ENCODE measurements around the gene PGLYRP1. TPM values are rescaled to one million over a fixed set of nuclear protein-coding genes. Genes with fewer than 3 reads are reported as not detected.

Gene PGLYRP1
- total and polyA plus RNA-seq, 2 of the 13 experiments (the other 11 are each of a cell fraction or from before 2014, with no cell fraction given) = not detected

GRCh38 chr19:46018729-46019251, 4.1 kb downstream of the PGLYRP1 start:
- no TSS peak for BruUV-seq (replicated peaks)
- Histone ChIP-seq H2AFZ (ENCODE audit: low read length) (no peak overlapping the region), H3K4me1 (ENCODE audit: insufficient read depth, low read length) (no peaks in the 10 kb centered on the region), H3K9me3 (ENCODE audit: low read length) (no peaks in the 10 kb centered on the region), H3K36me3 (replicated peaks in 1 of 2; ENCODE audit: control insufficient read depth in 1 of 2, insufficient read depth in 2 of 2, low read length in 2 of 2) (no peaks in the 10 kb centered on the region), H3K4me2 (ENCODE audit: low read depth, low read length) (no peak overlapping the region), H3K27ac (ENCODE audit: extremely low read length, insufficient read depth, low read length) (no peak overlapping the region), H3K79me2 (ENCODE audit: insufficient read depth, low read length) (no peaks in the 10 kb centered on the region), H3K27me3 (ENCODE audit: control insufficient read depth in 1 of 2, insufficient read depth in 2 of 2, low read length in 2 of 2) (no peaks in the 10 kb centered on the region), H3K4me3 (replicated peaks in 1 of 3; ENCODE audit: insufficient read depth in 1 of 3, low read depth in 2 of 3, low read length in 3 of 3) (no peak overlapping the region), H3K9ac (ENCODE audit: insufficient read depth, low read depth, low read length) (no peak overlapping the region), H4K20me1 (ENCODE audit: insufficient read depth, low read length) (no peaks in the 10 kb centered on the region)
- ChIA-PET POLR2A (interaction anchor here (0.5 kb wide), 1 partner anchor 103 kb away, joined by 3 read pairs; no protein-coding TSS in a partner anchor), CTCF (ENCODE audit: low intra/inter-chr PET ratio, low total read pairs) (no interaction called here)
- ATAC-seq = no peak
- intact Hi-C loops (cut with micrococcal nuclease; ENCODE audit: unreplicated experiment) (no loop called here), in situ Hi-C loops (cut with HindIII; ENCODE audit: extremely low pct_ligation_motif_present, low pct_unique_long_range_greater_than_20kb) (loop anchor here (10.0 kb wide), 1 partner anchor 204 kb away; the partner anchor contains the start of gene RSPH6A)
- no peak for FAIRE-seq
- WGBS (ENCODE audit: low lambda C conversion rate) = 92% methylated on average over 7 of the region's 10 CpGs
- no peak for DNase-seq (ENCODE audit: low spot score)
- TF ChIP-seq ZMAT5 (CRISPR knock-in tag; IDR thresholded peaks at IDR 0.05; ENCODE audit: borderline replicate concordance, low read depth) (no peak), ZSCAN25 (CRISPR knock-in tag; IDR thresholded peaks at IDR 0.05) (no peak)

GRCh38 chr19:46017874-46018675, 4.8 kb downstream of the PGLYRP1 start:
- Histone ChIP-seq H3K4me2 (ENCODE audit: low read depth, low read length) (no peak overlapping the region), H2AFZ (ENCODE audit: low read length) (no peak overlapping the region), H3K79me2 (ENCODE audit: insufficient read depth, low read length) (no peaks in the 10 kb centered on the region), H3K4me1 (ENCODE audit: insufficient read depth, low read length) (no peaks in the 10 kb centered on the region), H3K36me3 (replicated peaks in 1 of 2; ENCODE audit: control insufficient read depth in 1 of 2, insufficient read depth in 2 of 2, low read length in 2 of 2) (no peaks in the 10 kb centered on the region), H3K27ac (ENCODE audit: extremely low read length, insufficient read depth, low read length) (no peak overlapping the region), H3K9ac (ENCODE audit: insufficient read depth, low read depth, low read length) (no peak overlapping the region), H3K27me3 (ENCODE audit: control insufficient read depth in 1 of 2, insufficient read depth in 2 of 2, low read length in 2 of 2) (no peaks in the 10 kb centered on the region), H3K4me3 (replicated peaks in 1 of 3; ENCODE audit: insufficient read depth in 1 of 3, low read depth in 2 of 3, low read length in 3 of 3) (no peak overlapping the region), H3K9me3 (ENCODE audit: low read length) (no peaks in the 10 kb centered on the region), H4K20me1 (ENCODE audit: insufficient read depth, low read length) (no peaks in the 10 kb centered on the region)
- in situ Hi-C loops (cut with HindIII; ENCODE audit: extremely low pct_ligation_motif_present, low pct_unique_long_range_greater_than_20kb) = loop anchor here (10.0 kb wide), 1 partner anchor 203 kb away; the partner anchor contains the start of gene RSPH6A
- FAIRE-seq (no peak), ATAC-seq (no peak), DNase-seq (ENCODE audit: low spot score) (no peak)
- CTCF ChIA-PET (ENCODE audit: low intra/inter-chr PET ratio, low total read pairs) = interaction anchor here (0.7 to 1.1 kb wide), 2 partner anchors 196 to 201 kb away, joined by 3 read pairs; no protein-coding TSS in a partner anchor
- intact Hi-C loops (cut with micrococcal nuclease; ENCODE audit: unreplicated experiment) = no loop called here
- BruUV-seq (replicated peaks) = no TSS peak
- POLR2A ChIA-PET = no interaction called here
- WGBS (ENCODE audit: low lambda C conversion rate) = 94% methylated on average over 10 of the region's 15 CpGs
- TF ChIP-seq PRDM4 (CRISPR knock-in tag; IDR thresholded peaks at IDR 0.05; ENCODE audit: borderline replicate concordance) (no peak), ZNF280B (CRISPR knock-in tag; IDR thresholded peaks at IDR 0.05; ENCODE audit: borderline replicate concordance) (no peak), ZNF616 (CRISPR knock-in tag; IDR thresholded peaks at IDR 0.05; ENCODE audit: low read depth) (no peak), ZNF607 (CRISPR knock-in tag; IDR thresholded peaks at IDR 0.05; ENCODE audit: borderline replicate concordance) (no peak), RBM22 (optimal IDR thresholded peaks at IDR 0.05; ENCODE audit: low read length) (no peak), FOXK1 (CRISPR knock-in tag; IDR thresholded peaks at IDR 0.05; ENCODE audit: borderline replicate concordance, low read depth) (no peak), ZNF564 (CRISPR knock-in tag; IDR thresholded peaks at IDR 0.05) (no peak)

Data from HepG2 (cell line).